Activated T-cell treated with anti-CD3 and anti-CD28 coated beads for 24 hours (primary cell): ENCODE measurements around the gene RPTOR.
"Not testable (repeated sequence)": the region's sequence is repeated elsewhere in the genome, so short reads cannot be mapped to it uniquely, and the experiment has no call there.

ENCODE experiments used
- DNase-seq: peaks from one replicate; pipeline ENCODE4 v3.0.0-alpha.2; 2020; ENCODE audit warnings: low read depth

Gene RPTOR

DNA sequence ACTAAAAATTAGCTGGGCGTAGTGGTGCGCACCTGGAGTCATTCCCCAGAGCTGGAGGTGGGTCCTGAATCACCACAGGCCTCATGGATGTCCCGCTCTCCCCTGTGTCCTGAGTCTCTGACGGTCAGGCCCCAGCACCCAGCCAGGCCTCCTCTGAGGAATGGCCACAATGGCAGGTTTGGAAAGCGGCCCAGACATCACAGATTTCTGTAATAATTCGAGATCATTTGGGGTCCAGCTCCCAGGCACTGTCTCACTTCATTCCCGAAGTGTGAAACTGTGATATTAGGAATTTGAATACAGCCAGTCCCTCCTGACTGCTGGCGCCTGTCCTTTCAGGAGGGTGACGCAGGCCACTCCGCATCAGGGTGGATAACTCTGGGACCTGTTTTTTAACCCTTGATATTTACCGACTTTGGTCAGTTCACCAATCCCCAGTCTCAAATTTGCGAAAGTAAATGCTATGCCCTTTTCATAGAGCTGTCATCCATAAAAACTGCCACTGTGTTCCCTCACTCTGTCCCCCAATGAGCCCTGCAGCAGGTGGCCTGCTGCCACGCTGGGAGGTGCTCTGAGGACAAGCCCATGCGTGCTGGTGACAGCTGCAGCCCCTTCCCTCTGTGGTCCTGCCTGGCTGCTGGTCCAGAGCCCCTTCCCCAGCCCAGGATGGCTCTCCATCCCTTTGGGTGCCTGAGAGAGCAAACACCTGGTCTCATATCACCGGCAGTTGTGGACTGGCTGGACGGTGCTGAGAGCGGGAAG lies 28.3 kb upstream of the RPTOR start:
- DNase-seq: no peak

DNA sequence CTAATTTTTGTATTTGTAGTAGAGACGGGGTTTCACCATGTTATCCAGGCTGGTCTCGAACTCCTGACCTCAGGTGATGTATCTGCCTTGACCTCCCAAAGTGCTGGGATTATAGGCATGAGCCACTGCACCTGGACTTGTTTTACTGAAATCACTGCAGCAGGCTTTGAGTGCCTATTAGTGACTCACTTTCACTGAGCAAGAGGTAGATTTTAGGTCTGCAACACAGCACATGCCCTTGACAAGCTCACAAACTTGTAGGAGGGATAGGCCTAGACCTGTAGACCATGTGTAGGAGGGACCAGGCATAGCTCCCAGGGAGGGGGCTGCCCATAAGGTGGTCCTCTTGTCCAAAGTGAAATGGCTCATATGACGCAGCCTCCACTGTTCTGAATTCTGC lies 27.0 kb upstream of the RPTOR start:
- no peak for DNase-seq

DNA sequence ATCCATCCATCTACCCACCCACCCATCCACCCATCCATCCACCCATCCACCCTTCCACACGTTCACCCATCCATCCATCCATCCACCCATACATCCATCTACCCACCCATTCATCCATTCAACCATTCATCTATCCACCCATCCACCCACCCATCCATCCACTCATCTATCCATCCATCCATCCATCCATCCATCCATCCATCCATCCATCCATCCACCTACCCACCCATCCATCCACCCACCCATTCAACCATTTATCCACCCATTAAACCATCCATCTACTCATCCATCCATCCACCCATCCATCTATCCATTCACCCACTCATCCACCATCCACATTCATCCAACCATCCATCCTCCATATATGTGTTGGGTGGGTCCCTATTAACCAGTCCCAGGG lies 26.2 kb upstream of the RPTOR start:
- DNase-seq: no peak

DNA sequence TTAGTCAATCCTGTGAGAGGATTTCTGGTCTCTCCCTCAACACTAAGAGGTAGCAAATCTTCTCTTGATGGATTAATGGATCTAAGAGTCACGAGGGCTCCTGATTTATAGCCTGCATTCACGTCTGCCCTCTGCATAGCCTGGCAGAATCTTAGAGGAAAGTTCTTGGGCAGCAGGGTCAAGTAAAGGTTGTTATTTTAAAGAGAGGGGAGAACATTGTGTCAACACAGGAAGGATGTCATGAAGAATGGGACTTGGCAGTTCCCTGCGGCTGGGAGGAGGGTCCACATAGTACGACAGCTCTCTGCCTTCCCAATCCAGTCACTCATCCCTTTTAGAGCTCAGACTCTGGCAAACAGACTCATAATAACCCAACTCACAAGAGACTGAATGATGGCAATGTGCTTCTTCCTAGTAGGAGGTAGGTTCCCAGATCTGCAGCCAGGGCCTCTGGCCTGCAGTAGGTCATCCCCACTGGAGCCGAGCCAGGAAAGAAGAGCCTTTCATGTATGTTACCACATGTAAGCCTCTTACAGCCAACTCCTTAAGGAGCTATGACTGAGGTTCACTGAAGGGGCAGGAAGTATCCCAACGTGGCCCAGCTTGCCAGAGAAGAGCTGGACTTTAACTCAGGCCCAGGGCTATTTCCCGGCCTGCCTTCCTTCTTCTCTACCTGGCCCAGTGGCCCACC lies 25.4 kb upstream of the RPTOR start:
- DNase-seq: no peak

DNA sequence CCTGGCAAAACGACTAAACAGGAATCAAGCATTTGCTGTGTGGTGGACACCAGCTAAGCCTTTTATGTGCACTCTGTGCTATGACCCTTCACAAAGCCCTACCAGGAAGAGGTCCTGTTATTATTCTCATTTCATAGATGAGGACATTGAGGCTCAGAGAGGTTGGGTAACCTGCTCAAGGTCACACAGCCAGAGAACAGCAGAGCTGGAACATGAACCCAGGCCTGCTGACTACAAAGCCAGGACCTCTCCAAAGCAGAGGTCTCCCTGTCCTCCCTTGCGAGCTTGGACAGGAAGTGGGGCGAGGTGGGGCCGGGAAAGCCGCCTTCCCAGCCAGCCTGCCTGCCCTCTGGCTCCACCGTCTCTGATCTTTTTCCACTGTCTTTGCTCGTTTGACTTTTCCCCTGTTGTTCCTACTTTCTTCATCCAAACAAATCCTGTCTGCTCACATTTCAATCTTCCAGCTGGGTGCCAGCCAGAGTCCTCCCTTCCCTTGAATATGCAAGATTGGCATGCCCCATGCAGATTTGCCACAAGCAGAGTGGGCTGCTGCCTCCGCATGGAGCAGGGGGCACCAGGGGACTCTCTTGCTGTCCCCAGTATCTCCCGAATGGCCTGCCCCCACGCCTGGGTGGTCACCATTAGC lies 23.7 kb upstream of the RPTOR start:
- DNase-seq: no peak

DNA sequence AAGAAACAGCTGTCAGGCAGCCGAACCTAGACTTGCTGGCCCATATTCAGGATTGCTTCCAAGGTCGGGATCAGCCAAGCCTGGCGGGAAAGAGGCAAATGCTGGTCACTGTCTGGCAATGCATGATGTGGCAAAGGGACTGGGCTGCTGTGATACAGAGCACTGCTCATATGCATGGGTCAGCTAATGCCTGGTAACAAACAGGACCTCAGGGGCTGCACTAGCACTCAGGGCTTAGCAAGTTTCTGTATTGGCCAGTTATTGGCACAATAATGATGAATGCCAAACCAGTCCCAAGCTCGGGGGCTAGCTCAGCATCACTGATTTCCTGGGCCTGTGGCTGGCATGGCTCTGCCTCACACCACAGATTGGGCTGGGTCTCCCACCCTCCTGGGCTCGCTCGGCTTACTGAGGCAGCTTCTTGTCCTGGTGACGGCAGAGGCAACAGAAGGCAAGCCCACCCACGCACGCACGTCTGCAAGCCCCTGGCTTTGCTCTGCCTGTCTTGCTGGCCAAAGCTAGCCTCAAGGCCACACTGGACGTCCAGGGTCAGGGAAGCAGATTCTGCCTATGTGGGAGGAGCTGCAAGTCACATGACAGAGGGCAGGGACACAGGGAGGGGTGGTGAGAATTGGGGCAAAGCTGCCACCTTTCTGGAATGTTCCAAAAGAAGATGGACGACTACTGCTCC lies 21.4 kb upstream of the RPTOR start:
- DNase-seq: no peak

DNA sequence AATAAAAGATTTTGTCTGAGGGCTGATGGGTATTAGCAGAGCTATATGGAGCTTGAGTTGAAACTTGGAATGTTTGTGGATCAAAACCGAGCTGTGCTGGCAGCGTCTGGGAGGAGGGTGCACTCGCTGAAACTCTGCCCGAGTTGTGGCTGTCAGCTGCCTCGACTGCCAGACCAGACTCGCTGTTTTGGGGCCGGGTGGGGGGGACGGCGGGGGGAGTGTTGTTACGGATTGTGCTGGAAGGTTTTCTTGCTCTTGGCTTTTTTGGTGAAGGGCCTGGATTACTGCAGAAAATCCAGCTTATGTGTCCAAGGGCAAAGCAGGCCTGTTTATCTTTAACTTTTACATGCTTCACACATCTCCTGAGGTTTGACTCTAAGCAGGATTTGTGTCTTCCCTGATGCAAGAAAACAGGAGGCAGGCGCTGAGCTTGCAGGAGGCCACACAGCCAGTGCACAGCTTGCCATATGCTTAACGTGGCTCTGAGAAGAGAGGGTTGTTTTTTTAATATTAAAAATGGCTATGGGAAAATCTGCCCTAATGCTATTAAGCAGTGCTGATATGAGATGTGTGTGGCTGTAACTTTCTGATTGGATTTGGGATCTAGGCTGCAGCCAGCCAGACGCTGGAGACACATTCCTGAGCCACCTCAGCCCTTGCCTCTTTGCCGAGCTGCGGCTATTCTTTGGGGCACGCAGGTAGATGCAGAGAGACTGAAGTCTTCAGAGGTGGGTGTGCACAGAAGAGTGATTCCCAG lies 20.5 kb upstream of the RPTOR start:
- no peak for DNase-seq

DNA sequence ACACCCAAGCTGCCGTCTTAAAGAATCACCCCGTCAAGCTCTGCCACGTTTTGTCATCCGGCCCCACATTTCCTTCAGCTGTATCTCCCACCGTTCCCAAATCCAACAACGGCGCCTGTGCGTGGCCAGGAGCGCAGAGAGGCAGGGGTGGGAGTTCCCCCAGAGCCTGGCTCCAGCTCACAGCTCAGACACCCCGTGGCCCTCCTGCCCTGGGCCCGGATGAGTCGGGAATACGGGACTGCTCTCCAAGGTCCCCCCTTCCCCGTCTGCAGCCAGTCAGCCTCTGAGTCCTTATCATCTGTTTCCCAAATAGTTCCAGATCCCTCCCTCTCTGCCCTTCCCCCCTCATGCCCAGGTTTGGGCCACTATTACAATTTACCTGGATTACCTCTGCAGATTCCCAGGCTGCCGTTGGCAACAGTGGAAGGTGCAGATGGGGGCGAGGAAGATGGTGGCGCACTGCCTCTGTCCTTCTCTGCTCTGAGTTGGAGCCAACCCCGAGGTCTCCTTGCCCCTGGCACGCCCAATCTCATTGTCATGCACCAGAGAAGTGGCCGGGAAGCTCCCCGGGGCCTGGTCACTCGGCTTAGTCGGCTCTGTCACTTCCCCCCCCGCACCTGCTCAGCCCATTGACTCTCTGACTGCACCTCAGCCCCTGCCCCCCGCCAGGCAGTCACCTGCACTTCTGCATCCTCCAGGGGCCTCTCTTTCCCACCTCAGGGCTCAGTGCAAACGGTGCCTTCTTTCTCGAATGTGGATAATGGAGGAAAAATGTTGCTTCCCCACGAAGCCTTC lies 18.3 kb upstream of the RPTOR start:
- DNase-seq: no peak

DNA sequence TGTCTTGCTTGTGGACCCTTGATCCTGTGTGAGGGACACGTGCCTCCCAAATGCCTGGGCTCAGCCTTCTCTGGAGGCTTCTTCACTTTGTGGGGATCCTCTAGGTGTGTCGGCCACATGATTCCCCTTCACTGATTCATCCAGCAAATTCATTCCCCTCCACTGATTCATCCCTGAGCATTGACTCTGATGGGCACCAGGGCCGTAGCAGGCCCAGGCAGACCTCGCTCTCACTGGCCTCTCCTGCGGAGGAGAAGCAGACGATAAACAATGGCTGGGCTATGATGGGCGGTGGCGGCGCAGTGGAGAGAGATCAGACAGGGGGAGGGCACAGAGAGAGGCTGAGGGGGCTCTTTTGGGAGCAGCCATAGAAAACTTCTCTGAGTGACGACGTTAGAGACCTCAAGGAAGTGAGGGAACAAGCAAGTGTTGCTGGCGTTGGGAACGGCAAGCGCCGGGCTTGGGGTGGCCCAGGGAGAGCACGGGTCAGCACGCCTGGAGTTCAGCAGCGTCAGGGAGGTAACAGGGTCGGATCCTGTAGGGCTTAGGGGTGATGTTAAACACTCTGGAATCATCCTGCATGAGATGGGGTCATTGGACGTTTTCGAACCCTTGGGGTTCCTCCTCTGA lies 17.5 kb upstream of the RPTOR start:
- DNase-seq: no peak

DNA sequence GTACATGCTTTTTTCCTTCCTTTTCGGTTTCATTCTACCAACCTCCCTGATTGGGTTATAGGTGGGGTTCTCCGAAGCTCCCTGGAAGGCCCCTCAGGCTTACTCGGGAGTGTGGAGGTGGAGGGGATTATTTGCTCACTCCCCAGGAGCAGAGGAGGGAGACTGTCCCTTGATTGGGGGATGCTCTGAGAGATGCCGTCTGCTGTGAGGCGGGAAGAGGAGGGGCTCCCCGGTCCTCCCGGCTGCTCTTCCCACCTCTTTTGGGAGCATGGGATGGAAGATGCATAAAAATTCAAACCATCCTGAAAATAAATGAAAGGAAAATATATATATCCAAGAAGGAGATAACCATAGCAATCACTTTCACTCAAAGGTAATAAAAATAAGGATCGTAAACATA lies 16.1 kb upstream of the RPTOR start:
- DNase-seq: no peak

DNA sequence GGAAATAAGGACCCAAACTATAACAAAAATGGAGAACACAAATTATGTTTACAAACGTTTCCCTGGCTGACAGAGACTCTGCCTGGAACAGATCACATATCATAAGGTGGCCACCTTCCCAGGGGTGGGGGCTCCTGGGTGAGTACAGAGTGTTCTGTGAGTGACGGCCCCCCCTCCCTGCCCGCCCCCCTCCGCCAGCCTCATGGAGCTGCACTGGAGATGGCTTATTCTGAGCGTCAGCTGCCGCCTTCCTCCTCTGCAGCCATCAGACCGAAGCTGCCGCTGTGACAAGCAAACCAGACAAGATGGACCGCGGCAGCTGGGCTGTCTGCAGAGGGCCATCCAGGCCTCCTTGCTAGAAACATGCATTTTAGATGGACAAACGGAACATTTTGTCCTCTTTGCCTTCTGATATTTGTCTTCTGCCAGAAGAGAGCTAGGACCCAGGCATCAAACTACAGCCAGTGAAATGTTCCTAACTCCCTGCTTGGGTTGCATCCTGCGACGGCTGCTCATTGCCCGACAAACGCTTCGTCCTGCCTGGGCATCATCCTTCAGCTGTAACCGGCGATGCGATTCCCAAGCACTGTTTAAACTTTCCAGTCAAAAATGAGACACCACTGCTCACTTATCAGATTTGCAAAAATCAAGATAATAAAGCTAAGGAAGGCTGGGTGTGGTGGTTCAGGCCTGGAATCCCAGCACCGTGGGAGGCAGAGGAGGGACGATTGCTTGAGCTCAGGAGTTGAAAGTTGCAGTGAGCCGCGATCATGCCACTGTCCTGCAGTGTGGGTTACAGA lies 15.3 kb upstream of the RPTOR start:
- DNase-seq: no peak

DNA sequence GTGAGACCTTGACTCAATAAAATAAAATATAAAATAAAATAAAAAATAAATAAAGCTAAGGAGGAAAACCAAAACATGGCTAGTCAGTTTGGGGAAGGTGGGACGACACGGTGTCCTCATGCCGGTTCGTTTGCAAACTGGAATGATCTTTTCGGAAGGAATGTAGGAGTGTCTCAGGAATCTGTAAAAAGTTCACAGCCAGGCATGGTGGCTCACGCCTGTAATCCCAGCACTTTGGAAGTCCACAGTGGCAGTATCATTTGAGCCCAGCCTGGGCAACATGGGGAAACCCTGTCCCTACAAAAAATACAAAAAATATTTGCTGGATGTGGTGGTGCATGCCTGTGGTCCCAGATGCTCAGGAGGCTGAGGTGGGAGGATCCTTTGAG lies 14.7 kb upstream of the RPTOR start:
- DNase-seq: no peak

DNA sequence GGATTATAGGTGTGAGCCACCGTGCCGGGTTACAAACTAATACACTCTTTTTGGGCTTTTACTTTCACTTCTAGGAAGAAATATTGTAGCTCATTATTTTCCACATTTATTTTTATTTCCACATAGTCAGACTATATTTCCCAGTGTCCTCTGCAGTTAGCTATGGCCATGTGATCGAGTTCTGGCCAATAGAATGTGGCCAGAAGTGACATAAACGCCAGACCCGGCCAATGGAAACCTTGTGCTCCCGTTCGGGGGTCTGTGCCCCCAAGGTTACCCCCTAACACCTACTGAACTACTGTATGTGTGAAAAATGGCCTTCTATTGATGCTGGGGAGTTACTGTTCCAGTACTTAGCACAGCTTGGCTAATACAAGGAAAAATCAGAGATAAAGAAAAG lies 13.2 kb upstream of the RPTOR start:
- DNase-seq: no peak

DNA sequence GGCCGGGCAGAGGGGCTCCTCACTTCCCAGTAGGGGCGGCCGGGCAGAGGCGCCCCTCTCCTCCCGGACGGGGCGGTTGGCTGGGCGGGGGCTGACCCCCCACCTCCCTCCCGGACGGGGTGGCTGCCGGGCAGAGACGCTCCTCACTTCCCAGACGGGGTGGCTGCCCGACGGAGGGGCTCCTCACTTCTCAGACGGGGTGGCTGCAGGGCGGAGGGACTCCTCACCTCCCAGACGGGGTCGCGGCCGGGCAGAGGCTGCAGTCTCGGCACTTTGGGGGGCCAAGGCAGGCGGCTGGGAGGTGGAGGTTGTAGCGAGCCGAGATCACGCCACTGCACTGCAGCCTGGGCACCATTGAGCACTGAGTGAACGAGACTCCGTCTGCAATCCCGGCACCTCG lies 7.3 kb upstream of the RPTOR start:
- not testable (repeated sequence) for DNase-seq

DNA sequence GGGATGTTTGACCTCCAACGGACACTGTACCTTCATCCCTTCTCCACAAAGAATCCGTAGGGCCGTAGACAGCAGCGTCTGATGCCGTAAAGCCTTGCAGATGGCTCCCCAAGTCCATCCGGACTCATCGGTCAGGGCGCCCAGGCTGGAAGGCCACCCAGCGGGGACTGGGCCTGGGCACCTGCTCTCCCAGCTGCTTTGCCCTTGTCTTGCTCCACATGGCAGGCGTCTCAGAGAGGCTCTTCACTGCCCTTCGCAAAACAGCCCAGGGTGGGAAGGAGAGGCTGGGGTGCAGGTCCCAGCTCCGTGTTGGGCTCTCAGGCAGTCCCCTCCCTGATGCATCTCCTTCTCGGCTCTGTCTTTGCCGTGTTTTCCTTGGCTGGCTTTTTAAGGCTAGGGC lies 6.2 kb upstream of the RPTOR start:
- no peak for DNase-seq

DNA sequence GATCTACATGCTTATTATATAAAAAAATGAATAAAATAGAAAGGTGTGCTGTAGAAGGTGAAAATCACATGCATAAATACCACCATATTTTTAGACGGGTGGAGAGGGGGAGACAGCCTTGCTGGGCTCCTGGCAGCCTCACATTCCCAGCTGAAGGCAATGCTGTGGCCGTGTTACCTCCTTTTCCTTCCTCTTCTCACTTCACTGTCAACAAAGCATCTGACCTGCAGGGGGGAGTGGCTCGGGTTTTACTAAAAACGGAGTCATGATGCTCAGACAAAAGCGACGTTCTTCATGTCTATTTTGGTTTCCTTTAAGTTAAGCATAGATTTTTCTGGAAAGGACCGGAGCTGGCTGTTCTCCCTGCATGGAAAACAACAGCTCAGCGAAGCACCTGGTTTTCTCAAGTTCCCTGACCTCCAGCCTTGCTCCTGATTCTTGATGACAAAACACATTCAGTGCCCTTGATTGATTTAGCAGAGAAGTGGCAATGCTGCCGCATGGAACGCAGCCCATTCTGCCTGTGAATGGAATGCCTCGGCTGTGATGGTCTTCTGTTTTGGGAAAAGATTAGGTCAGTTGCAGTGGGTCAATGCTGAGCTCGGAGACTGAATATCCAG lies 5.5 kb upstream of the RPTOR start:
- DNase-seq: no peak

DNA sequence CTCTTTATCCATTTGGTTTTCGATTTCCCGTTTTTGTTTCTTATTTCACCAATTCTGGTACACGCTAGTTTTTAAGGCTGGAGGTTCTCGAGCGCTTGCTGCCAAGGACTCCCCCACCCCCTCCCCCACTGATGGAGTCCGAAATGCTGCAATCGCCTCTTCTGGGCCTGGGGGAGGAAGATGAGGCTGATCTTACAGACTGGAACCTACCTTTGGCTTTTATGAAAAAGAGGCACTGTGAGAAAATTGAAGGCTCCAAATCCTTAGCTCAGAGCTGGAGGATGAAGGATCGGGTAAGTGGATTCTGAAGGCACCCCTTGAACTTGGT lies 825 bp downstream of the RPTOR start:
- no peak for DNase-seq

DNA sequence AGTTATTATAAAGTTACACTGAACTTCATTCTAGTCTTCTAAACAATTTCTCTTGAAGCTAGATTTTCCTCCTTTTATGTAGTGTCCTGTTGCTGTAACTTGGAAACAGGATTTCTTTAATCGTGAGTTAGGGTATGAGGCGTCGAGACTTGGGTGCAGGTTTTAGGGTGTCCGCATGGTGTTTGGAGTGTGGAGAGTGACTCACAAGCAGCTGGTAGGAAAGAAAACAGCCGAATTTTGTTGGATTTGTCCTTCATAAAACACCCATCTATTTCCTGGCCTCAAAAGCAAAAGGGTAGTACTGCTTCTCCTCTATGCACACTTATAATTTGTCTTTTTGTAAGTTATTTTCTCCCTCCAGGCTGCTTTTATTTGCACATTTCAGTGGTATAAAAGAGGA lies 1.6 kb downstream of the RPTOR start:
- no peak for DNase-seq

DNA sequence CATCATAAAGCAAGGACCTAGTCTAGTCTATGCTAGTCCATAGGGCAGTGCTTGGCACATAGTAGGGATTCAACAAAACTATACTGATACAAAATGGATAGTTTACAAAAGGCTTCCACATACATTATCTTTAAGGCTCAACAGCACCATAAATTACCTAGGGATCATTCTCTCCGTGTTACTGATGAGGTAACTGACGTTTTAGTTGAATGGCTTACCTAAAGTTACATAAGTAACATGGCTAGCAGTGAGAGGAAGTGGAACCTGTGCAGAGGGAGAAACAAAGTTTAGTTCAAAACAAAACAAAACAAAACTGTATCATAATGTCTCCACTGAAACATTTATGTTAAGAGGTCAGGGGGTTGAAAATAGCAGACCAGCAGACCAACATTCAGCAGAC lies 7.9 kb downstream of the RPTOR start:
- no peak for DNase-seq

DNA sequence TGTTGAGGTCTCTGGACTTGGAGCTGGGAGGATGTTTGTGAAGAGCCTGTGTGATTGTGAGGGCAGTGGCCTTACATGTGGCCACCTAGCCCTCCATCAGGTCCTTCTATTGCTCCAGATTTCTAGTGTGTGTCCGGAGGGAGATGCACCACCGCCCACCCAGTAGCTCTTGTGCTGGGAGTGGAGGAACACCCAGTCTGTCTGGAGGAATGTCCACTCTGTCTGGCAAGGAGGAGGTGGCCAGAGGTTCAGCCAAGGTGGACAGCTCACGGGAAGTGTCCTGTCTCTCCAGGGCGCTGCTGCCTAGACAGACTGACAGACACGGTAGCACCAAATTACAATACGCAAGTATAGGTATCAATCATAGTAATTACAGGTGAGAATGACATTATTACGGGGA lies 10.6 kb downstream of the RPTOR start:
- DNase-seq: no peak
